ENCODE results near the gene ZNF804B. TPM values are rescaled to one million over a fixed set of nuclear protein-coding genes. Genes with fewer than 3 reads are reported as not detected.

Gene ZNF804B
- total RNA-seq, 4 donors from 2014 or later, result not detected

- TF ChIP-seq, protein P1, sequence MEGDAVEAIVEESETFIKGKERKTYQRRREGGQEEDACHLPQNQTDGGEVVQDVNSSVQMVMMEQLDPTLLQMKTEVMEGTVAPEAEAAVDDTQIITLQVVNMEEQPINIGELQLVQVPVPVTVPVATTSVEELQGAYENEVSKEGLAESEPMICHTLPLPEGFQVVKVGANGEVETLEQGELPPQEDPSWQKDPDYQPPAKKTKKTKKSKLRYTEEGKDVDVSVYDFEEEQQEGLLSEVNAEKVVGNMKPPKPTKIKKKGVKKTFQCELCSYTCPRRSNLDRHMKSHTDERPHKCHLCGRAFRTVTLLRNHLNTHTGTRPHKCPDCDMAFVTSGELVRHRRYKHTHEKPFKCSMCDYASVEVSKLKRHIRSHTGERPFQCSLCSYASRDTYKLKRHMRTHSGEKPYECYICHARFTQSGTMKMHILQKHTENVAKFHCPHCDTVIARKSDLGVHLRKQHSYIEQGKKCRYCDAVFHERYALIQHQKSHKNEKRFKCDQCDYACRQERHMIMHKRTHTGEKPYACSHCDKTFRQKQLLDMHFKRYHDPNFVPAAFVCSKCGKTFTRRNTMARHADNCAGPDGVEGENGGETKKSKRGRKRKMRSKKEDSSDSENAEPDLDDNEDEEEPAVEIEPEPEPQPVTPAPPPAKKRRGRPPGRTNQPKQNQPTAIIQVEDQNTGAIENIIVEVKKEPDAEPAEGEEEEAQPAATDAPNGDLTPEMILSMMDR (IDR thresholded peaks at IDR 0.05; ENCODE audit: low read depth), result no peak
These were observed 270.4 kb downstream of the ZNF804B start for GRCh38 chr7:89029864-89030263.

DNA sequence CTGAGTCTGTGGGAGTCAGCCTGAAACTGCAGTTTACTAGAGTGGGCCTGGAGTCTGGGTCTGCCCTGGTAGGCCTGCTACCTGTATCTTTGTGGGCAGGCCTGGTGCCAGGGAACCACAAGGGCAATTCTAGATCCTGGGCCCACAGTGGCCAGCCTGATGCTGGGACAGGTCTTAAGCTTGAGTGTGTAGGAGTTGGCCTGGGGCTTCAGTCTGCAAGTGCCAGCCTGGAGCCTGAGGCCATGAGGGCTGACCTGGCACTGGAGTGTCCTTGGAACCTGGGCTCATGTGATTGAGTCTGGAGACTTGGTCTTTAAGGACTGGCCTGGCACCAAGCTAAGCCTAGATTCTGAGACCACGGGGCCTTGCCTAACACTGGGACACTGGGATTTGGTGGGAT, 281.7 kb downstream of the ZNF804B start:
- TF ChIP-seq, protein P1 (IDR thresholded peaks at IDR 0.05; ENCODE audit: low read depth), result no peak

DNA sequence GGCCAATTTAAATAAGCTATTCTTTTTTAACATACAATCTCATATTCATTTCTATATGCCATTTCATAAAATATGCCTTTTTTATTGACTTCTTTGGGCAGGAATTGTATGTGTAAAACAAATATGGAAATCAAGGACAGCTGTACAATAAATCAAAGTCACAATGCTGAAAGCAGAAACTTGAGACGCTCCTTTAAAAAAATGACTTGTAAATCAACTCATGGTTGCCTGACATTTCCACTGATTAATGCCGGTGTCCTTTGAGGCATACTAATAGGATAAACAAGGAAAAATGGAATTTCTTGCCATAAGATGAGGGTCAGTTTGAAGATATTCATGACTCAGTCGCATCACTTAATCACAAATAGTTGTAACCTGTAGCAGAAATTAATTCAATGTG, 283.4 kb downstream of the ZNF804B start:
- TF ChIP-seq, protein P1 (IDR thresholded peaks at IDR 0.05; ENCODE audit: low read depth), result no peak

GRCh38 chr7:89049043-89049442, 289.5 kb downstream of the ZNF804B start:
- TF ChIP-seq, protein P1 (IDR thresholded peaks at IDR 0.05; ENCODE audit: low read depth), result no peak

DNA sequence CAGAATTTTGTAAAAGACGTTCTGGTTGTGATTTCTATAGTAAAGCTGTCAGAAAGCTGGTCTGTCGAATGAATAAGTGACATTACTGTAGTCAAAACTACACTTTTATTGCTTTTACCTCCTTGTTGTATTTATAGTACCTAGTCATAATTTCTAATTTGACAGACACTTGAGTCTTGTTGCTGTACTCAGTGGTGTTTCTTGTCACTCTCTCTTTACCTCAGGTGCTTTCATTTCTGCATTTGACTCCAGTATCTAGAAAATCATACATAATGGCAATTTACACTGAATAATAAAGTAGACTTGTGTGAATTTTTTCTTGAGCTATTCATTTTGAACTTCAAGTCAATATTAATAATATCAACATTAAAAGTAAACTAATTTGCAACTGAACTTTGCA, 293.6 kb downstream of the ZNF804B start:
- TF ChIP-seq, protein P1 (IDR thresholded peaks at IDR 0.05; ENCODE audit: low read depth), result no peak

GRCh38 chr7:89054361-89054760, 294.9 kb downstream of the ZNF804B start:
- TF ChIP-seq, protein P1 (IDR thresholded peaks at IDR 0.05; ENCODE audit: low read depth), result no peak

GRCh38 chr7:89060234-89060633, 300.7 kb downstream of the ZNF804B start:
- TF ChIP-seq, protein P1 (IDR thresholded peaks at IDR 0.05; ENCODE audit: low read depth), result no peak

All from subcutaneous adipose tissue (tissue), 4 donors.